ENCODE results near the gene EIF4G3.
"Not testable (repeated sequence)": the region's sequence is repeated elsewhere in the genome, so short reads cannot be mapped to it uniquely, and the experiment has no call there.

Gene EIF4G3

DNA sequence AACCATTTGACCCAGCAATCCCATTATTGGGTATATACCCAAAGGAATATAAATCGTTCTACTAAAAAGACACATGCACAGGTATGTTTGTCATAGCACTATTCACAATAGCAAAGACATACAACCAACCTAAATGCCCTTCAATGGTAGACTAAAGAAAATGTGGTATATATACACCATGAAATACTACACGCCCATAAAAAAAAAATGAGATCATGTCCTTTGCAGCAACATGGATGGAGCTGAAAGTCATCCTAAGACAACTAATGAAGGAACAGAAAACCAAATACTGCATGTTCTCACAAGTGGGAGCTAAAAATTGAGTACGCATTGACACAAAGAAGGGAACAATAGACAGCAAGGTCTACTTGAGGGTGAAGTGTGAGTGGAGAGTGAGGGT is 72.0 kb downstream of the EIF4G3 start:
- no peak for DNase-seq

DNA sequence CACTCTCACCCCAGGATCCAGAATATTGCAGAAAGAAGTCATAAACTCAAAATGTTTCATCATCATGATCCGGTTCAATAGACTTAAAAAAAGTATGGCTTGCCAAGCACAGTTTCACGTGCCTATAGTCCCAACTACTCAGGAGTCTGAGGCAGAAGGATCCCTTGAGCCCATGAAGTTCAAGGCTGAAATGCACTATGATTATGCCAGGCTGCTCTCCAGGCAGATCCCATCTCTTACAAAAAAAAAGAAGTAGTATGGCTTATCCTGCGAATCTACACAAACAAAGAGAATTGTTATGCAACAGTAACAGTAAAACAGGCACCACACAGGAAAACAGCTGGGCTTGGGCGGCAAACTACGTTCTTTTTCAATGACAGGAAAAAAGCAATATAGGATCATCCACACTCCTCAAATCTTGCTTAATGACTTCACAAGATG is 76.2 kb downstream of the EIF4G3 start:
- DNase-seq, result no peak

DNA sequence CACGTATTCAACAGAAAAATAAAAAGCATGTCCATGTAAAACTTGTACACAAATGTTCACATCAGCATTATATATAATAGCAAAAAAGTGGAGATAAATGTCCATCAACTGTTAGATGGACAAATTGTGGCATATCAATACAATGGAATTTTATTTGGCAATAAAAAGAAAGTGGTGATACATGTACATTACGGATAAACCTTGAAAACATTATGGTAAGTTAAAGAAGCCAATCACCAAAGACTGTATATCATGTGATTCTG is 76.9 kb downstream of the EIF4G3 start:
- DNase-seq, result no peak

DNA sequence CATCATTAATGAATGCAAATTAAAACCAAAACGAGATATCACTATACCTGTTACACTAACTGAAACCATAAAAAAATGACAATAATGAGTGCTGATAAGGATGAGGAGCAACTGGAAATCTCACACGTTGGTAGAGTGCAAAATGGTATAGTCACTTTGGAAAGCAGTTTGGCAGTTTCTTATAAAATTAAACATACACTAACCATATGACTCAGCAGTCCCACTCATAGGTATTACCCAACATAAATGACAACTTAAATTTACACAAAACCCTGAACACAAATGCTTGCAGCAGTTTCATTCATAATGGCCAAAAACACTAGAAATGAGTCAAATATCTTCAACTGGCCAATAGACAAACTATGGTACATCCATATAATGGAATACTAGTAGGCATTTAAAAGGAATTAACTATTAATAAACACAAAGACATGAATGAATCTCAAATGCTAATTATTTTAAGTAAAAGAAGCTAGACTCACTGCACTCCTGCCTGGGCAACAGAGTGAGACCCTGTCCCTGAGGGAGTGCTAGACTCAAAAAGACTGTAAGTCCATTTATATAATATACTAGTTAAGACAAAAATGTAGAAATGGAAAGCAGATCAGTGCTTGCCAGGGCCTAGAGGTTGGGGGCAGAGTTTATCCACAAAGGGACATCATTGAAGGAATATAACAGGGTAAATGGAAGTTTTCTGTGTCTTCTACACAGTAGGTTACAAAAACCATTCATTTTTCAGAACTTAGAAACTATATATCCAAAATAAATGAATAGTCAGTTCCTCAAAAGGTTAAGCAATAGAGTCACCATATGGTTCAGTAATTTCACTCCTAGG is 77.4 kb downstream of the EIF4G3 start:
- no peak for DNase-seq

DNA sequence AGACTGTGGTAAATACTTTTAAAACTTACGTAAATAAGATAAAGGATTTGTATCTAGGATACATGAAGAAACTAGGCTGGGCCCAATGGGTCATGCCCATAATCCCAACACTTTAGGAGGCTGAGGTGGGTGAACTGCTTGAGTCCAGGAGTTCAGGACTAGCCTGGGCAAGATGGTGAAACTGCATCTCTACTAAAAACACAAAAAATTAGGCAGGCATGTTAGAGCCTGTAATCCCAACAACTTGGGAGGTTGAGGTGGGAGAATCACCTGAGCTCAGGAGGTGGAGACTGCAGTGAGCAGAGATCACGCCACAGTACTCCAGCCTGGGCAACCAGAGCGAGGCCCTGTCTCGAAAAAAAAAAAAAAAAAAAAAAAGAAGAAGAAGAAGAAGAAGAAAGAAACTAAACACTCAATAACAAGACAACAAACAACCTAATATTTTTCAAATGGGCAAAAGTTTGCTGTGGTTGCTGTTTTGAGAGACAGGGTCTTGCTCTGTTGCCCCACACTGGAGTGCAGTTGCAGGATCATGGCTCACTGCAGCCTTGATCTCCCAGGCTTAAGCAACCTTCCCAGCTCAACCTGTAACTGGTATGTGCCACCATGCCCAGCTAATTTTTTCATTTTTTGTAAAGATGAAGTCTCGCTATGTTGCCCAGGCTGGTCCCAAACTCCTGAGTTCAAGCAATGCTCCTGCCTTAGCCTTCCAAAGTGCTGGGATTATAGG is 78.3 kb downstream of the EIF4G3 start:
- DNase-seq, result no peak

DNA sequence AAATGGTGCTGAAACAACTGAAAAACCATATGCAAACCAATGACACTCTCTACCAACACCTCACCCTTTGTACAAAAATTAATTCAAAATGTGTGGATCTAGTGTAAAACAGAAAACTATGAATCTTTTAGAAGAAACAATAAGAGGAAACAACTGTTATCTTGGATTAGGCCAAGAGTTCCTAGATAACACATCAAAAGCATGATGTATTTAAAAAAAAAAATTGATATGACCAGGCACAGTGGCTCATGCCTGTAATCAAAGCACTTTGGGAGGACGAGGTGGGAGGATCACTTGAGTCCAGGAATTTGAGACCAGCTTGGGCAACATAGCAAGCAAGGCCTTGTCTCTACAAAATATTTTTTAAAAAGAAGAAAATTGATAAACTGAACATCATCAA is 79.0 kb downstream of the EIF4G3 start:
- no peak for DNase-seq

DNA sequence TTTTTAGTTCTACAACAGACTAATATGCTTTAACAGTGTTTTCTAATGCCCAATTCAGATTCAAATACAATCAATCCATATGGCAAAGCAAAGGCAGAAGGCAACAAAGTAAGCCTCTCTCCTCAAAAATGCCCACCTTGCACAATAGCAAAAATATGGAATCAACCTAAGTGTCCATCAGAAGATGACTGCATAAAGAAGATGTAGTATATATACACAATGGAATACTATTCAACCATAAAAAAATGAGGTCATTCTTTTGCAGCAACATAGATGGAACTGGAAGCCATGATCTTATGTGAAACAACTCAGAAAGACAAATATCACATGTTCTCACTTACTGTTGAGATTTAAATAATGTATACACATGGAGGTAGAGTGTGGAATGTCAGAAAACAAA is 80.7 kb downstream of the EIF4G3 start:
- no peak for DNase-seq

- not testable (repeated sequence) for DNase-seq
Measured at GRCh38 chr1:21094282-21094681, 82.4 kb downstream of the EIF4G3 start.

- DNase-seq, result not testable (repeated sequence)
Measured at GRCh38 chr1:21093271-21093958, 83.3 kb downstream of the EIF4G3 start.

DNA sequence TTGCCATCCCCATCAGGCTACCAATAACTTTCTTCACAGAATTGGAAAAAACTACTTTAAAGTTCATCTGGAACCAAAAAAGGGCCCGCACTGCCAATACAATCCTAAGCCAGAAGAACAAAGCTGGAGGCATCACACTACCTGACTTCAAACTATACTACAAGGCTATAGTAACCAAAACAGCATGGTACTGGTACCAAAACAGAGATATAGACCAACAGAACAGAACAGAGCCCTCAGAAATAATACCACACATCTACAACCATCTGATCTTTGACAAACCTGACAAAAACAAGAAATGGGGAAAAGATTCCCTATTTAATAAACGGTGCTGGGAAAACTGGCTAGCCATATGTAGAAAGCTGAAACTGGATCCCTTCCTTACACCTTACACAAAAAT is 84.2 kb downstream of the EIF4G3 start:
- DNase-seq, result not testable (repeated sequence)

DNA sequence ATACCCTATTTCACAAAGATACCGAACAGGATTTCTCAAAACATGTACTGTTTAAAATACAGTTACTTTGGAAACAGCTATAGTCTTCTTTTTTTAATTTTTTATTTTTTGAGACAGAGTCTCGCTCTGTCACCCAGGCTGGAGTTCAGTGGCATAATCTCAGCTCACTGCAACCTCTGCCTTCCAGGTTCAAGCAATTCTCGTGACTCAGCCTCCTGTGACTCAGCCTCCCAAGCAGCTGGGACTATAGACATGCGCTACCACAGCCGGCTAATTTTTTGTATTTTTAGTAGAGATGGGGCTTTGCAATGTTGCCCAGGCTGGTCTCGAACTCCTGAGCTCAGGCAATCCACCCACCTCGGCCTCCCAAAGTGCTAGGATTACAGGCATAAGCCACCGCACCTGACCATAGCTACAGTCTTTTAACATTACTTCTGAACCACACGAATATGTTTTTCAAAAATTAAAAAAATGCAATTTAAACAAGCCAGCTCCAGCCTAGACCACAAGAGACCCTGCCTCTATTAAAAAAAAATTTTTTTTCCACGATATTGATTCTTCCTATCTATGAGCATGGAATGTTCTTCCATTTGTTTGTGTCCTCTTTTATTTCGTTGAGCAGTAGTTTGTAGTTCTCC is 85.5 kb downstream of the EIF4G3 start:
- not testable (repeated sequence) for DNase-seq

DNA sequence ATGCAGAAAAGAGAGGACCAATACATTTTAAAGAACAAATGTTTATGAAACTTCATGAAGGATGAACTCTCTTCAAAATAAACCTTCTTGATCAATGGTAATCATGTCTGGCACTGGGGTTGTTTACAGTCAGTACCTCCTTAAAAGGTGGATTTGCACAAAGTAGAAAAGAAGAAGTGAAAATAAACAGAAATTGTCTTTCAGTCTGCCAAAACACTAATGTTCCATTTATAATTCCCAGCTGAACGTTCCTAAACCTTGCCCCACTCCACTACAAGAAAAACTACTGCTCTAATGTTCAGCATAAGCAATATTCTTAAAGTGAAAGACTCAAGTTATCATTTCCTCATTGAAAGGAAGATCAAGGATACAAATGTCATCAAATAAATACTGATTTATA is 86.2 kb downstream of the EIF4G3 start:
- no peak for DNase-seq

GRCh38 chr1:21089731-21090130 is 87.0 kb downstream of the EIF4G3 start:
- DNase-seq, result no peak

- DNase-seq, result no peak
Measured at GRCh38 chr1:21089299-21089698, 87.4 kb downstream of the EIF4G3 start.

DNA sequence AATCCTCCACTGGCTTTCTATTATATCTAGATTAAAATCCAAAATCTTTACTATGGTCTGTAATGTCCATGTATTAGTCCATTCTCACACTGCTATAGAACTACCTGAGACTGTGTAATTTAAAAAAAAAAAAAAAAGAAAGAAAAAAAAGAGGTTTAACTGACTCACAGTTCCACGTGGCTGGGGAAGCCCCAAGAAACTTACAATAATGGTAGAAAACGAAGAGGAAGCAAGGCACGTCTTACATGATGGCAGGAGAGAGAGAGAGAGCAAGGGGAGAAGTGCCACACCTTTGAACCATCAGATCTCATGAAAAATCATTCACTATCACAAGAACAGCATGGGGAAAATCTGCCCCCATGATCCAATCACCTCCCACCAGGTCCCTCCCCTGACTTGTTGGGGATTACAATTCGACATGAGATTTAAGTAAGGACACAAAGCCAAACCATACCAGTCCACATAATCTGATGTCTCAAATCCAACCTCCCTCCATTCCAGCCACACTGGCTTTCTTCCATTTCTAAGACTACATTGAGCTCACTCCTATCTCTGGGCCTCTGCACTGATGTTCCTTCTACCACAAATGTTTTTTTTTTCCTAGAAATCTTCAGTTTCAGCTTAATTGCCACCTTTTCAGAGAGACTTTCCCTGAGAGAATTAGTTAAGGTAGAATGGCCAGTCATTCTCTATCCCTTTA is 92.4 kb downstream of the EIF4G3 start:
- DNase-seq, result no peak

- DNase-seq, result no peak
Measured at GRCh38 chr1:21082073-21082472, 94.6 kb downstream of the EIF4G3 start.

DNA sequence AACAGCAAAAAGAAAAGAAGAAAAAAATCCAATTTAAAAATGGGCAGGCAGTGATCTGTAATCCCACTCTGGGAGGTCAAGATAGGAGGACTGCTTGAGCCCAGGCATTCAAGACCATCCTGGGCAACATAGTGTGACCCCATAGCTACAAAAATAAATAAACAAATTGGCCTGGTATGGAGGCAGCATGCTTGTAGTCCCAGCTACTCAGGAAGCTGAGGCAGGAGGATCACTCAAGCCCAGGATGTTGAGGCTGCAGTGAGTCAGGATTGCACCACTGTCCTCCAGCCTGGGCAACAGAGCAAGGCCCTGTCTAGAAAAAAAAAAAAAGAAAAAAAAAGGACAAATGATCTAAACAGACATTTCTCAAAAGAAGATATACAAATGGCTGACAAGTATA is 99.6 kb downstream of the EIF4G3 start:
- no peak for DNase-seq

- DNase-seq, result no peak
Measured at GRCh38 chr1:21072721-21073120, 104.0 kb downstream of the EIF4G3 start.

GRCh38 chr1:21069549-21069948 is 107.1 kb downstream of the EIF4G3 start:
- no peak for DNase-seq

- DNase-seq, result no peak
Measured at GRCh38 chr1:21068937-21069336, 107.8 kb downstream of the EIF4G3 start.

DNA sequence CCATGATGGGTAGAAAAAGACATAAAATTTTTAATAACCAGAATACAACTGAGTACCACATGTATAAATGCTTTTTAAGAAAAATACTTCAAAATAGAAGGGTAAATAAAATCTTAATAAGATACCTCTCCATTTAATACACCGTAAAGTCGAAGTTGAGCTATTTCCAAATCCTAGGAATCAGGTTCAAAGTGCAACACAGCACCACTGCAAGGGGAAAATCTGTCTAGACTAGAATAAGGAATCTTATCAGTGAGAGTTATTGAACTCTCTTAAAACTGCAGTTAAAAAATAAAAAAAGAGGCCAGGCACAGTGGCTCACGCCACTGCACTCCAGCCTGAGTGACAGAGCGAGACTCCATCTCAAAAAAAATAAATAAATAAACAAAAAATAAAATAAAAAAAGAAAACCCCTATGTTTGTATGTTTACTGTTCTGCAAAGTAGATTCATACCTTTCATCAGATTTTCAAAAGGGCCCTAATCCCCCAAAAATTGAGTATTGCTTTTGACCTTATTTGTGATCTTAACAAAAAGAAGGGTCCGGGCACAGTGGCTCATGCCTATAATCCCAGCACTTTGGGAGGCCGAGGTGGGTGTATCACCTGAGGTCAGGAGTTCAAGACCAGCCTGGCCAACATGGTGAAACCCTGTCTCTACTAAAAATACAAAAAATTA is 109.0 kb downstream of the EIF4G3 start:
- no peak for DNase-seq

DNA sequence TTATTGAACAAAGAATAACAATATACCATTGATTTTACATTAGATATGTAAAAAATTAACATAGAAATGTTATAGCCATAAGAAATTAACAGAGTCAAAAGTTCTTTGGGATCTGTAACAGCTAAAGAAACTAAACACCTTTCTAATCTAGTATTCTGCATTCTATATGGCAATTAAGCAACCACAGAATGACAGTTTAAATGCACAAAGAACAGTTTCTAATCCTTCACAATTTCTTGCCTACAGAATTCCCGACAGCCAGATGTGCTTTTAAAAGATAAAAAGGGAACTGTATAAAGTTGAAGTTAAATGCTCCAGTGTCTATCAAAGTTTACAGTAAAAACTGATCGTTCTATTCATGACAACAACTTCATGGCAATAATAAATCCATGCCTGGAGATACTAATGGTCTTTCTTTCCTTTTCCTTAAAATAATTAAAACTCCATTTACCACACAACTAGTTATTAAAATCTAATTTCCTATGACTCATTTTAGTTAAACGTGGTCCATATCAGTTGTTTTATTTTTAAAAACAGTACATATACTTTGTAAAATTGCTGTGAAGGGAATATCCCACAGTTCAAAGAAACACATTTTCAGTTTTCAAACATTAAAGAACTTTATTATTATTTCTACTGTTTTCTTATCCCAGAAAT is 110.2 kb downstream of the EIF4G3 start:
- DNase-seq, result no peak

Measured in stimulated activated CD4-positive, alpha-beta T cell treated with anti-CD3 and anti-CD28 coated beads, Interleukin-4, amount 100 ng/mL, for 24 hours (primary cell).